ENCODE data around the gene BORCS5.

DNA sequence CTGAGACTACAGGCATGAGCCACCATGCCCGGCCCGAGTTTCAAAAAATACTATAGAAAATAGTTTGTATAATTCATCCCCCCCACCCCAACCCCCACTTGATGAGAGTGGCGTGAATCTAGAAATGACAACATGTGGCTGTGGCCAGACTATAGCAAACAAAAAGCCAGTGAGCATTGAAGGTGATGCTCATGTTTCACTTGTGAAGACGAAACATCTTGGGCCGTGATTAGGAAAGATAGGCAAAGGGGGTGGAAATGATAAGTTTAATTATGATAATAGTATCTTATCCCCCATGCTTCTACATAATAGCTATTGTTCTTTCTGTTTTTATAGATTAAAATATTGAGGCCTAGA is 8.5 kb downstream of the BORCS5 start:
- TF ChIP-seq, protein P1, sequence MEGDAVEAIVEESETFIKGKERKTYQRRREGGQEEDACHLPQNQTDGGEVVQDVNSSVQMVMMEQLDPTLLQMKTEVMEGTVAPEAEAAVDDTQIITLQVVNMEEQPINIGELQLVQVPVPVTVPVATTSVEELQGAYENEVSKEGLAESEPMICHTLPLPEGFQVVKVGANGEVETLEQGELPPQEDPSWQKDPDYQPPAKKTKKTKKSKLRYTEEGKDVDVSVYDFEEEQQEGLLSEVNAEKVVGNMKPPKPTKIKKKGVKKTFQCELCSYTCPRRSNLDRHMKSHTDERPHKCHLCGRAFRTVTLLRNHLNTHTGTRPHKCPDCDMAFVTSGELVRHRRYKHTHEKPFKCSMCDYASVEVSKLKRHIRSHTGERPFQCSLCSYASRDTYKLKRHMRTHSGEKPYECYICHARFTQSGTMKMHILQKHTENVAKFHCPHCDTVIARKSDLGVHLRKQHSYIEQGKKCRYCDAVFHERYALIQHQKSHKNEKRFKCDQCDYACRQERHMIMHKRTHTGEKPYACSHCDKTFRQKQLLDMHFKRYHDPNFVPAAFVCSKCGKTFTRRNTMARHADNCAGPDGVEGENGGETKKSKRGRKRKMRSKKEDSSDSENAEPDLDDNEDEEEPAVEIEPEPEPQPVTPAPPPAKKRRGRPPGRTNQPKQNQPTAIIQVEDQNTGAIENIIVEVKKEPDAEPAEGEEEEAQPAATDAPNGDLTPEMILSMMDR (IDR thresholded peaks at IDR 0.05) = no peak
- TF ChIP-seq TCF7L2 (IDR thresholded peaks at IDR 0.05; ENCODE audit: low read depth, low read length) = no peak

All from Panc1 (cell line).